ENCODE data around the gene IGSF21. TPM values are rescaled to one million over a fixed set of nuclear protein-coding genes. Genes with fewer than 3 reads are reported as not detected.
A peak's percentile ranks its signal among the peaks of the same experiment; 100 is the strongest.

Gene IGSF21
- total RNA-seq, 1 donor from 2014 or later: 1.8 TPM

- ATAC-seq: no peak
- intact Hi-C loops (cut with micrococcal nuclease): no loop called here
- DNase-seq: no peak
These were observed 7.3 kb downstream of the IGSF21 start for GRCh38 chr1:18114726-18115410.

DNA sequence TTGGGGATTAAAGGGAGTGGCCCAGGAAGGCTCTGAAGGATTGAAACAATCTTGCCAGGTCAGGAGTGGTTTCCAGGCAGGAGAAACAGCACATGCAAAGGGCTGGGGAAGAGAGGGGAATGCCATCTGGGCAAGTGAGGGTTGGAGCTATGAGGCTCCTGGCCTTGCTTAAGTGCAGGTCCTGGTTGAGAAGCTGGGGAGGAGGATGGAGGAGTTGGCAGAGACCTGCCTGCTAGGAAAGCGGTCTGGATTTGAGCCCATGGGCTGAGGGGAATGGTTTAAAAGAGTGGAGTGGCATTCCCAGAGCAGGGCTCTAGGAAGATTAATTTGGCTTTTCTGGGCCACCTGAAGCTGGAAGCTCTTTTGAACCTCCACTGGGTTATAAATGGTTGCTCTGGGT is 9.2 kb downstream of the IGSF21 start:
- no peak for ATAC-seq
- no peak for DNase-seq
- intact Hi-C loops (cut with micrococcal nuclease): no loop called here

DNA sequence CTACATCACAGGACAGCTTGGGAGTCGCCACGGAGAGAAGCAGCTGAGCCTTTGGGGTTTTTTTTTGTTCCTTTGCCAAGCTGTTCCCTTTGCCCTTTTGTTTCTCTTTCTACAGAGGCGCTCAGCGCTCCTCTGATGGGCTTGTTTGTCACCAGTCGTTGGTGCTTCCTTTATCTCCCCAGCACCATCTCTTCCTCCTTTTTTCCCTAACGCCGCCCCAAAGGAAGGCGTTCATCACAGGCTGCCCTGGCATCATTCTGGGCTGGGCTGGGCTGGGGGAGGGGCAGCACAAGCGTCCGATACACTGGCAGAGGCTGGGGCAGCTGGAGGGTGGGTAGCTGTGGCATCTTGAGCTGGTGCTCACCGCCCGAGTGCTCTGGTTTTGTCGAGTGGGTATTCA is 10.5 kb downstream of the IGSF21 start:
- DNase-seq (peak; percentile 53), ATAC-seq (peak; percentile 72)
- intact Hi-C loops (cut with micrococcal nuclease): no loop called here

- ATAC-seq: peak; percentile 41
- intact Hi-C loops (cut with micrococcal nuclease): no loop called here
- DNase-seq: no peak
These were observed 10.9 kb downstream of the IGSF21 start for GRCh38 chr1:18118491-18118890.

- peak; percentile 32 for ATAC-seq
- intact Hi-C loops (cut with micrococcal nuclease): no loop called here
- DNase-seq: no peak
These were observed 11.7 kb downstream of the IGSF21 start for GRCh38 chr1:18119289-18119688.

DNA sequence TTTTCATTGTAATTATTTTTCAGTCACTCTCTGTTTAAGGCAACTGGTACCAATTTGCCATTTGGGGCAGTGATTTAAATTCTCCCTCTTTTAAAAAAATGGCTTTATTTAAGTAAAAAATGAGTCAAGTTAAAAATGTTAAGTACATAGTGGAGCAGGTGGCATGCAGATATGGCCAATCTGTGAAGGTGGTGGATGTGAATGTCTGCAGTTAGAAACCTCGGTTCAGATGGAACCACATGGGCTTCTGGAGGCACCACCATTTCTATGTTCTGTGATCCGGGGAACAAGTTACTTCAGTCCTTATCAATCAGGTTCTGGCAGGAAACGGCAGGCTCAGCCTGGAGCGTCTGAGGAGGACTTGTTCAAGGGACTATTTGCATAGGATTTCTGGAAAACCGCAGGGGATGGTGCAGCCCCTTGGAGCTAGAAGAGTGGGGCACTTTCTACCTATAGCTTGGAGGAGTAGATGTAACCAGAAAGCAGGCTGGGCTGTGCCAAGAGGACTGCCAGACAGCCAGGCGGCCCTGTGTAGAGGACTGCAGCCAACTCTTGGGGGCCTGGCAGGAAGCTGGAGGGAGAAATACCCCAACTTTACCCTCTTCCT is 12.3 kb downstream of the IGSF21 start:
- intact Hi-C loops (cut with micrococcal nuclease): no loop called here
- DNase-seq (no peak), ATAC-seq (no peak)

- intact Hi-C loops (cut with micrococcal nuclease): no loop called here
- no peak for DNase-seq
- ATAC-seq: no peak
These were observed 13.0 kb downstream of the IGSF21 start for GRCh38 chr1:18120638-18121037.

- DNase-seq (no peak), ATAC-seq (no peak)
- intact Hi-C loops (cut with micrococcal nuclease): no loop called here
These were observed 13.6 kb downstream of the IGSF21 start for GRCh38 chr1:18121072-18121820.

DNA sequence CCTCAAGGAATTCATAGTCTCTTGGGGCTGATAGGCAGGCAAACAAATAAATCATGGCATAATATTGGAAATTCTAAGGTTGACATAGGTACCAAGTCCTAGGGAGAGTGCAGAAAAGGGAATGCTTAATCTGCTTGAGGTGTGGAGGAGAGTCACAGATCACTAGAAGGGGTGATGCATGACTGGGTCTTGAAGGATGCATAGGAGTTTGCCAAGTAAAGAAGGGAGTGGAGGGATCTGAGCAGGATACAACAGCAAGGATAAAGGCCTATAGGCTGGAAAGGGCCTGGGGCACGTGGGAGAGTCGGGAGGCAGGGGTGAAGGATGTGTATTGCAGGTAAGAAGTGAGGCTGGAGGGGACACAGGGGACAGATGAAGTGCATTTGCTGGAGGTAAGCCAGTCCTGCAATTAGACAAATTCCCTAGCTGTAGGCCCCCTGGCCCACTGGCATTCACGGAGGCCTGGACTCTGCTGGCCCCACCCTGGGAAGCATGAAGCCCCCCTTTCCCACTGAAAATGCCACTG is 15.9 kb downstream of the IGSF21 start:
- DNase-seq (no peak), ATAC-seq (no peak)
- intact Hi-C loops (cut with micrococcal nuclease): no loop called here

- intact Hi-C loops (cut with micrococcal nuclease): no loop called here
- ATAC-seq (no peak), DNase-seq (no peak)
These were observed 17.4 kb downstream of the IGSF21 start for GRCh38 chr1:18124977-18125376.

- ATAC-seq (no peak), DNase-seq (no peak)
- intact Hi-C loops (cut with micrococcal nuclease): no loop called here
These were observed 19.0 kb downstream of the IGSF21 start for GRCh38 chr1:18126616-18127015.

GRCh38 chr1:18128298-18128697 is 20.7 kb downstream of the IGSF21 start:
- intact Hi-C loops (cut with micrococcal nuclease): no loop called here
- no peak for ATAC-seq

DNA sequence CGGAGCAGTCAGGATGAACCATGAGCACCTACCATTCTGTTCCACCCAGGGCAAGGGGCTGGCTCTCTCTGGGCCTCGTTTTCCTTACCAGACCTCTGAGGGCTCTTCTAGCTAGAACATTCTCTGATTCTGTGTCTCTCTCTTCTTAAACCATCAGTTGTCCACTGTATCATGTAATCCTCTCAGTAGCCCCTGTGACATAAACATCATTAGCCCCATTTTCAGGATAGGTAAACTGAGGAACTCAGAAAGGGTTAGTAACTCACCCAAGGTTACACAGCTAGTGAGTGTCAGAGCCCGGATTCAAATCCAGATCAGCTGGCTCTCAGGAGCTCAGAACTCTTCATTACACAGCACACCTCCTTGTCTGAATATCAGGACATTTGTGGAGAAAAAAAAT is 22.8 kb downstream of the IGSF21 start:
- ATAC-seq (no peak), DNase-seq (no peak)
- intact Hi-C loops (cut with micrococcal nuclease): no loop called here

More at GRCh38 chr1:18128298-18128697, 20.7 kb downstream of the IGSF21 start:
- no peak for DNase-seq

DNA sequence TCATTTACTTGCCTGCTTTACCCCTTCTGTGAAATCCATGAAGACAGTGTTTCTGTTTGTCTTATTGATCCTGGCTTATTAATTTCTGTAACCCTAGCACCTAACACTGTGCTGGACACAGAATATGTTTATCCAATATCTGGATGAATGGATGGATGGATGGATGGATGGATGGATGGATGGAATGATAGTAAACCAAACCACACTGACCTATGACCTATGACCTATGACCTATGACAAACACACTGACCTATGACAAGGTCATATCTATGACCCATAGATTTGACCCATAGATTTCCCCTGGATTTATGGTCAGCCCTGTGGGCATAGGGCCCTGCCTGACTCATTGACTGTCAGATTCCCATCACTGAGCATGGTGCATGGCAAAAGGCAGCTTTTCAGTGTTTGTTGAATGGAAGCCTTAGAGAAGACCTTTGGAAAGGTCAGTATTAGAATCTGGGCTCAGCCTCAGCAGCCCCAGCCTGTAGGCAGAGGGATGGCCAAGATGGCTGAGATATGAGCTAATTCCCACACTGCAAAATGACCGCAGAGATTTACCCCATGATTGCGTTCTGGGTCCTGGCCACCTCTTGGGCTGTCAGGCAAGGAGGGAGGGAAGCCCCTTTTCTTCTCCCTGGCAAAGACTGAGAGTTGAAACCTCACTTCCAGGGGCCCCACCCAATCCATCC is 24.6 kb downstream of the IGSF21 start:
- intact Hi-C loops (cut with micrococcal nuclease): no loop called here
- no peak for ATAC-seq
- DNase-seq: no peak

GRCh38 chr1:18132711-18133541 is 25.3 kb downstream of the IGSF21 start:
- no peak for DNase-seq
- no peak for ATAC-seq
- intact Hi-C loops (cut with micrococcal nuclease): no loop called here

GRCh38 chr1:18134324-18135046 is 26.9 kb downstream of the IGSF21 start:
- no peak for ATAC-seq
- DNase-seq: no peak
- intact Hi-C loops (cut with micrococcal nuclease): no loop called here

GRCh38 chr1:18137759-18138345 is 30.3 kb downstream of the IGSF21 start:
- intact Hi-C loops (cut with micrococcal nuclease): no loop called here
- no peak for ATAC-seq
- DNase-seq: no peak

All from left ventricle myocardium superior (tissue), 1 donor.